Activated T-cell treated with anti-CD3 and anti-CD28 coated beads, Interleukin-2, amount 50 U/mL, for 72 hours (primary cell): Measurements from ENCODE around the gene MMEL1. TPM values are rescaled to one million over a fixed set of nuclear protein-coding genes. Genes with fewer than 3 reads are reported as not detected.

Experiments
- ATAC-seq, 2 donors: fragments of 150-1000 bp; cut with Tn5 transposase; replicated peaks in 1 of 2; 2 replicates each; pipeline ENCODE4 v1.10.0; 2021; ENCODE audit warnings: moderate library complexity in 2 of 2, mild to moderate bottlenecking in 1 of 2
- DNase-seq, 2 donors: peaks; one replicate each; pipeline ENCODE4 v3.0.0; 2021 to 2022; ENCODE audit warnings: mixed read lengths in 1 of 2
- H3K27ac Mint-ChIP-seq: one replicate; pipeline ENCODE4 v1.8.0; 2022; ENCODE audit warnings: mild to moderate bottlenecking, moderate library complexity, mixed read lengths
- H3K27me3 Mint-ChIP-seq: one replicate; pipeline ENCODE4 v1.8.0; 2022; ENCODE audit warnings: low read depth, mixed read lengths
- H3K36me3 Mint-ChIP-seq, 2 donors: one replicate each; pipeline ENCODE4 v1.8.0; 2022; ENCODE audit warnings: mixed read lengths in 2 of 2, mild to moderate bottlenecking in 1 of 2; ENCODE audit not compliant: insufficient read depth in 2 of 2
- H3K4me1 Mint-ChIP-seq: one replicate; pipeline ENCODE4 v1.8.0; 2022; ENCODE audit warnings: low read depth, mixed read lengths
- H3K4me3 Mint-ChIP-seq, 2 donors: one replicate each; pipeline ENCODE4 v1.8.0; 2022; ENCODE audit warnings: mild to moderate bottlenecking in 2 of 2, mixed read lengths in 2 of 2, moderate library complexity in 2 of 2
- H3K9me3 Mint-ChIP-seq, 2 donors: one replicate each; pipeline ENCODE4 v1.8.0; 2022; ENCODE audit warnings: mixed read lengths in 2 of 2
- total RNA-seq, 2 donors: library from RNA; stranded (reverse); gene quantifications; one replicate each; pipeline ENCODE4 v1.2.3, GENCODE V29; 2022

Gene MMEL1
- total RNA-seq, 2 donors from 2014 or later = 1.5 to 1.9 TPM

DNA sequence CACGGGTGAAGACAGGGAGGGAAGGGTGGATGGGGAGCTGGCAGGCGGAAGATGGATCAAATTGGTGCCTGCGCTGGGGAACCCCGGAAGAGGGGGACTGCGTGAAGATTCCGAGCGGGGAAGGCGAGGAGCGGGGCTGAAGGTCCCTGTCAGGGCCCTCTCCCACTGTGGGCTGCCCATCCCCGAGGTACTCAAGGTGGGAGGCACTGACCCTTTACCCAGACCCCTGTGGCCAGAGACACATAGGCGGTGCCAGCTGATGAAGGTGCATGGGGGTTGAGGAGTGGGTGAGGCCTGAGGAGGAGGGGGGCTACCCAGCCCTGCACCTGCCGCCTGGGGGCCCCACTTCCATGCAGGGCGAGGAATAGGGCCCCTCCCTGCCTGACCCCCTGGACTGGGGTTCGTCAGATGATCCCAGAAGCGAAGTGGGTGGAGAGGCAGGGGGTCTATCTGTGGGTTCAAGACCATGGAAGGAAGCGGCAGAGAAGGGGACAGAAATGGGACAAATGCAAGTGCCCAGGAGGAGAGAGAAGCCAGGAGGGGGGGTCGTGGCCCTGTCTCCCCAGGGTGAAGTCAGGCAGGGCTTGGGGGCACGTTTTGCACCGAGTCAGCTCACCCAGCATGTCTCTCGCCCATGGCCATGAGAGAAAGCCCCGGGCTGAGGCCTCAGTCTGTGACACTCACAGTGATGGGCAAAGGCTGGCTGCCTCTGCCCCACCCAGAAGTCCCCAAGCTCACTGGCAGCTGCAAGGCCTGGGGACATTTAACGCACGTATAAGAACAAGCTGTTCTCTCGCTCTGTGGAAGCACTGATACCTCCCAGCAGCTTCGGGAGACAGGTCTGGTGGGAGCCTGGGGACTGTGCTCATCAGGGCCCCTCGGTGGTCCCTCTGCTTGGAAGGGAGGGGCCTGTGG is 7.0 kb upstream of the MMEL1 start:
- no peak for DNase-seq
- Mint-ChIP-seq H3K4me3 (no peak overlapping the region), H3K27ac (no peak overlapping the region), H3K9me3 (peaks cover 4 to 5% of the 10 kb centered on the region in 2 donors), H3K27me3 (peaks cover 7% of the 10 kb centered on the region), H3K4me1 (peaks cover 9% of the 10 kb centered on the region), H3K36me3 (peaks cover 3 to 6% of the 10 kb centered on the region in 2 donors)
- no peak for ATAC-seq

DNA sequence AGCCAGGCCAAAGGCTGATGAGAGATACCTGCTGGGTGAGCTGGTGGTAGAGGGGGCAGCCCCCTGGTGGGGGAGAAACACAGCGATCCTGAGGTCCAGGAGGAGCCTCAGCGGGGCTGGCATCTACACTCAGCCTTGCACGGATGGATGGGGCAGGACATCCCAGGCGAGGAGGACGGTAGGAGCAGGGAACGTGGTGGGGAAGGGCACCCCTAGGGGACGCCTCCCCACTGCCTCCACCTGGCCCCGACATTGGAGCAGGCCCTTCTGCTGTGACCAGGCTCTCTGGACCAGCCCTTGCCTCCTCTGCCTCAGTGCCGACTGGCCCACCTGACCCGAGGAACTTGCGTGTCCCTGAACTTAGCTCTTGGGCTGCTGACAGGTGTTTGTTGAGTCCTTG is 6.4 kb upstream of the MMEL1 start:
- DNase-seq (no peak), ATAC-seq (no peak)
- H3K4me3 Mint-ChIP-seq = no peak overlapping the region
- H3K9me3 Mint-ChIP-seq = peaks cover 4 to 5% of the 10 kb centered on the region in 2 donors
- peaks cover 3 to 6% of the 10 kb centered on the region in 2 donors for H3K36me3 Mint-ChIP-seq
- no peak overlapping the region for H3K27ac Mint-ChIP-seq
- peaks cover 7% of the 10 kb centered on the region for H3K27me3 Mint-ChIP-seq
- peaks cover 9% of the 10 kb centered on the region for H3K4me1 Mint-ChIP-seq

GRCh38 chr1:2638466-2639115 is 5.8 kb upstream of the MMEL1 start:
- Mint-ChIP-seq H3K27me3 (peaks cover 7% of the 10 kb centered on the region), H3K4me1 (peaks cover 8% of the 10 kb centered on the region), H3K4me3 (no peak overlapping the region), H3K36me3 (peaks cover 3 to 6% of the 10 kb centered on the region in 2 donors), H3K9me3 (peaks cover 4 to 5% of the 10 kb centered on the region in 2 donors), H3K27ac (no peak overlapping the region)
- ATAC-seq (no peak), DNase-seq (no peak)

GRCh38 chr1:2637442-2638145 is 4.8 kb upstream of the MMEL1 start:
- H3K27ac Mint-ChIP-seq = no peak overlapping the region
- H3K4me1 Mint-ChIP-seq = peaks cover 5% of the 10 kb centered on the region

DNA sequence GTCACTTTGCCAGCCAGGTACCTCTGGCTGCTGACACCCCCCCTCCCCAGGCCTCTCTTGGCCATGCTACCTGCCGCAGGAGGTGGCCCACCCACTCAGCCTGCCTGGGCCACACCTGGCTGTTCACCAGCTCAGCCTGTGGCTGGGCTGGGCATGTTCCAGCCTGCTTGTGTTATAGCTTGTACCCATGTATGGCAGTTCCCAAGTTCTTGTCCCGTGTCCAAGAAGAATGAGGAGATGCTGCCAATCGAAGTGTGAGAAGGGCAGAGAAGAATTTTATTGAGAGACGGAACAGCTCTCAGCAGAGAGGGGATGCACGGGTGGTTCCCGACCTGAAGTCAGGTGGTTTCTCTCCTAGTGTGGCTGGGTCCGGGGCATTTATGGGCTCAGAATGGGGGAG is 3.9 kb upstream of the MMEL1 start:
- H3K4me3 Mint-ChIP-seq = no peak overlapping the region
- H3K27me3 Mint-ChIP-seq = peaks cover 13% of the 10 kb centered on the region
- no peak overlapping the region for H3K27ac Mint-ChIP-seq
- H3K4me1 Mint-ChIP-seq = no peaks in the 10 kb centered on the region
- ATAC-seq = no peak
- DNase-seq = no peak
- H3K36me3 Mint-ChIP-seq = peaks cover 3 to 6% of the 10 kb centered on the region in 2 donors
- H3K9me3 Mint-ChIP-seq = peaks cover 4 to 5% of the 10 kb centered on the region in 2 donors

More at GRCh38 chr1:2637442-2638145, 4.8 kb upstream of the MMEL1 start:
- no peak for ATAC-seq
- no peak overlapping the region for H3K4me3 Mint-ChIP-seq
- H3K36me3 Mint-ChIP-seq = peaks cover 3 to 6% of the 10 kb centered on the region in 2 donors
- peaks cover 4 to 5% of the 10 kb centered on the region in 2 donors for H3K9me3 Mint-ChIP-seq
- no peak for DNase-seq
- H3K27me3 Mint-ChIP-seq = peaks cover 7% of the 10 kb centered on the region

DNA sequence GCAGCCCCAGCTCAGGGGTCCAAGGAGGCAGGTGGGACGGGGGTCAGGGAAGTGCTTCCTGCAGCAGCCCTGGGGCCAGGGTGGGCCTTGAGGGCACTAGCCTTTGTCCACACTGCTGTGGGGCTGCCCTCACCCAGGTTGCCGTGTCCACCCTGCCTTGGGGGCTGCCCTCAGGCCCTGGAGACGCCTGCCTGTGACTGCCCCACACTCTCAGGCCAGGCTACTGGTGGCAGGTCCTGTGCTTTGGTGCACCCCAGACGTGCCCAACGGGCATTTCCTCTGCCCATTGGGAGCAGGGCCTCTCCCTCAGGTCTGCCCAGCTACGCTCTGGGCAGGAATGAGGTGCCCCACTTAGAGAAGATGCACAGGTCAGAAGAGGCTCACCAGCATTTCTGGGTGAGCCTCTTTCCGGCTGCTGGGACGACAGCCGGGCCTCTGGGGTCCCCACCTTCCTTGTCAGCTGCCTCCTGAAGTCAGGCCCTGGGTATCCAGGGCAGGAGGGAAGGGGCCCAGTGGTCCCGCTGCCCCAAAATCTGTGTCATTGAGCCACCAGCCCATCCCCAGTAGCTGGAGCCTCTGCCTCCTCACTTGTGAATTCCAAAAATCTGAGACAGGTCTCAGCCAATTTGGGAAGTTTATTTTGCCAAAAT is 2.7 kb upstream of the MMEL1 start:
- peaks cover 22% of the 10 kb centered on the region for H3K27me3 Mint-ChIP-seq
- H3K4me1 Mint-ChIP-seq = no peaks in the 10 kb centered on the region
- H3K27ac Mint-ChIP-seq = no peak overlapping the region
- H3K4me3 Mint-ChIP-seq = no peak overlapping the region
- DNase-seq (no peak), ATAC-seq (no peak)
- peaks cover 7 to 9% of the 10 kb centered on the region in 2 donors for H3K9me3 Mint-ChIP-seq
- peaks cover 7 to 9% of the 10 kb centered on the region in 2 donors for H3K36me3 Mint-ChIP-seq

- Mint-ChIP-seq H3K9me3 (peaks cover 7 to 12% of the 10 kb centered on the region in 2 donors), H3K4me1 (no peaks in the 10 kb centered on the region), H3K27ac (no peak overlapping the region), H3K4me3 (no peak overlapping the region), H3K36me3 (peaks cover 11% of the 10 kb centered on the region in 2 donors), H3K27me3 (peaks cover 33% of the 10 kb centered on the region)
- DNase-seq (no peak), ATAC-seq (no peak)
These were observed 1.2 kb upstream of the MMEL1 start for GRCh38 chr1:2633936-2634491.

DNA sequence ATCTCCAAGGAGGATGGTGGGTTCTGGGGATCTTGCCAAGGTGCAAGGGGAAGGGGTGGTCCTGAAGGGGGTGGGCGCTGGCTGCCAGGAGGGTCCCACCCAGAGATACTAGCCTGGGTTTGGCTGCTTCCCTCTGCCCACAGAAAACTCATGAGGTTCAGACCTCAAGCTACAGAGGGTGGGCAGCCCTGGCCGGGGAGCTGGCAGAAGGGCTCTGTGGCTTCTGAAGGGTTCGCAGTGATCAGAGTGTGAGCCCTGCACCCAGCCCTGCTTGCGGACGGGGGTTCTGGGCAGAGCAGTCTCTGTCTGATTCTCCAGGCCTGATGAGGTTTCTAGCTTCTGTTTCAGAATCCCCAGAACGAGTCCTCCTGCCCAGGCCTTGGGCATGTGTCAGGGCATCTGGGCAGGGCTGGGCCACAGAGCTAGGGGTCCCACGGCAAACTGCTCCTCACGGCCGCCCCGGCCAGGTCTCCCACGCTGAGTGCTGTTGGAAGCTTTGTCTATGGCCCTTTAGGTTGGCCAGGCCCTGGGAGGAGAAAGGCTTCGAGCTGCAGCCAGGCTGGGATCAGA is 635 bp upstream of the MMEL1 start:
- no peak overlapping the region for H3K4me3 Mint-ChIP-seq
- peaks cover 33% of the 10 kb centered on the region for H3K27me3 Mint-ChIP-seq
- no peak for ATAC-seq
- DNase-seq = no peak
- H3K27ac Mint-ChIP-seq = no peak overlapping the region
- peaks cover 11% of the 10 kb centered on the region in 2 donors for H3K36me3 Mint-ChIP-seq
- H3K4me1 Mint-ChIP-seq = no peaks in the 10 kb centered on the region
- peaks cover 7 to 12% of the 10 kb centered on the region in 2 donors for H3K9me3 Mint-ChIP-seq

- H3K9me3 Mint-ChIP-seq = peaks cover 6 to 11% of the 10 kb centered on the region in 2 donors
- no peak for ATAC-seq
These were observed 775 bp downstream of the MMEL1 start for GRCh38 chr1:2632051-2632430.

DNA sequence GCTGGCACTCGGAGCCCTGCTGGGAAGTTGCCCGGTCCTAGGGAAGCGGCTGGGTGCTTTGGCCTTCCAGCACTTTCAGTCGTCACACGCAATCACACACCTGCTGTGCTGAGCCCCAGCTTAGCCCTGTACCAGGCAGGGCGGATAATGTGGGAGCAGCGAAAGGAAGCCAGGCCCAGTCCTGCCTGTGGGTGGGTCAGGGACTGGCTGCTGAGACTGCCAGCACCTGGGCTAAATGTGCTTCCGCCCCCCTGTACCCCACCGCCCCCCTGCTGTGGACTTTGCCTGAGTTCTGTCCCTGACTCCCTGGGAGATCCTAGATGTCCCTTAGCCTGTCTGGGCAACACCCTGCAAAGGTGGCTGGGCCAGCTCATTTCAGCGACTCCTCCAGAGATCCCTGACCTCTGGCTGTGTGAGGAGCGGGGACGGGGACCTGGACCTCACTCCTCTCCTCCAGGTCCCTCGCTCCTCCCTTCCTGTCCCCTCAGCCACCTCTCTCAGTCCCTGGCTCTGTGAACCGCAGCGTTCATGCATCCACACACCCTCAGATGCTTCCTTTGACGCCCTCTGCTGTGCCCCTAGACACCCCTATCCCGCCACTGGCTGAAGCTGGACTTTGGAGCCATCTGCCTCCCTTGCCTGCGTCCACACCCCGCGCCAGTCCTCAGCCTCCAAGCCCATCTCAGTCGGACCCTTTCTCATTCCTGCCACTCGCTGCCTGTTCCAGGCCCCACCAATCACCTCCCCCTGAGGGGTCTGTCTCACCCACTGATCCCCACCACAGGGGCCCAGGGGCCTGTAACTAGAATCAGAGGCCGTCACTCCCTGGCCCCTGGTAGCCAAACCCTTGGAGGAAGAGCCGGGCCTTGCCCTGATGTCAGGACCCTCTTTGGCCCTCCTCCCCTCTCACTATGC is 1.4 kb downstream of the MMEL1 start:
- H3K4me1 Mint-ChIP-seq = no peaks in the 10 kb centered on the region
- no peak overlapping the region for H3K27ac Mint-ChIP-seq

More at GRCh38 chr1:2632051-2632430, 775 bp downstream of the MMEL1 start:
- Mint-ChIP-seq H3K27ac (no peak overlapping the region), H3K36me3 (peaks cover 11% of the 10 kb centered on the region in 2 donors), H3K4me1 (no peaks in the 10 kb centered on the region), H3K27me3 (peaks cover 38% of the 10 kb centered on the region), H3K4me3 (no peak overlapping the region)
- no peak for DNase-seq

DNA sequence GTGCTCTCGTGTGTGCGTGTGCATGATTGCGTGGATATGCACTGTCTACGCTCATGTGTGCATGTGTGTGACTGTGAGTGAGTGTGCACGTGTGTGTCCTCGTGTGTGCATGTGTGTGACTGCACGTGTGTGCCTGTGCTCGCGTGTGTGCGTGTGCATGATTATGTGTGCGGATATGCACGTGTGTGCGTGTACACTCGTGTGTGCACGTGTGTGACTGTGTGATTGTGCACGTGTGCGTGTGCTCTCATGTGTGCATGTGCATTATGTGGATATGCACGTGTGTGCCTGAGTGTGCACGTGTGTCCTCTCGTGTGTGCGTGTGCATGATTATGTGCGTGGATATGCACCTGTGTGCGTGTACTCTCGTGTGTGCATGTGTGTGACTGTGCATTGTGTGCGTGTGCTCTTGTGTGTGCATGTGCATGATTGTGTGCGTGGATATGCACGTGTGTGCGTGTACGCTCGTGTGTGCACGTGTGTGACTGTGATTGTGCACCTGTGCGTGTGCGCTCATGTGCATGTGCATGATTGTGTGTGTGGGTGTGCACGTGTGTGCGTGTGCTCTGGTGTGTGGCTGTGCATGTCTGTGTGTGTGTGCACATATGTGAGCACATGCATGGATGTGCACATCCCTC is 2.2 kb downstream of the MMEL1 start:
- peaks cover 5 to 8% of the 10 kb centered on the region in 2 donors for H3K36me3 Mint-ChIP-seq
- peaks cover 3 to 8% of the 10 kb centered on the region in 2 donors for H3K9me3 Mint-ChIP-seq
- H3K4me1 Mint-ChIP-seq = no peaks in the 10 kb centered on the region
- ATAC-seq = no peak
- DNase-seq = no peak
- no peak overlapping the region for H3K27ac Mint-ChIP-seq
- peaks cover 47% of the 10 kb centered on the region for H3K27me3 Mint-ChIP-seq
- no peak overlapping the region for H3K4me3 Mint-ChIP-seq

More for the DNA sequence above, 1.4 kb downstream of the MMEL1 start:
- ATAC-seq (no peak), DNase-seq (no peak)
- Mint-ChIP-seq H3K27me3 (peaks cover 40% of the 10 kb centered on the region), H3K9me3 (peaks cover 3 to 8% of the 10 kb centered on the region in 2 donors), H3K36me3 (peaks cover 8 to 9% of the 10 kb centered on the region in 2 donors), H3K4me3 (no peak overlapping the region)
